Heart left ventricle (tissue), 13 donors: ENCODE results near the gene SETBP1.

ENCODE experiments used
- CTCF ChIP-seq, 12 donors: fragments of 200-600 bp; sonication (generic) in 4 of 12; IDR thresholded peaks; one replicate each; pipeline versions ENCODE4 v1.5.0 to v1.8.0; 2018 to 2022; ENCODE audit warnings: antibody characterized with exemption in 12 of 12, mild to moderate bottlenecking in 5 of 12
- POLR2A ChIP-seq, 2 donors: fragments of 450-650 bp; IDR thresholded peaks; one replicate each; pipeline ENCODE4 v1.6.1; 2017; ENCODE audit warnings: antibody characterized with exemption in 2 of 2, mild to moderate bottlenecking in 2 of 2, moderate library complexity in 2 of 2
- donor health status: ischemic (EF 13 %, LVEDD 7.1; RV severe dilation, severe dysfunction).
- donor health status: DM: no; HTN: yes; CAD: no.
- donor health status: DM: no; HTN: no; CAD: no.
- donor health status: ischemic (EF 25% LVEDD 6.9; RV normal size, moderate dysfunction).
- donor health status: ischemic (EF 25% LVEDD 5.7; RV mildly dilated, moderate dysfunction).
- donor health status: ischemic (EF 35%, LVEDD 5.7; RV mildly dilated, moderate dysfunction).
- donor health status: nonischemic (EF 11% LVEDD 7.7; RV severe dilation, severe dysfunction).
- donor health status: DM: yes; HTN: yes; CAD: no.
- donor health status: PGD.
- donor health status: ischemic (EF 29% LVEDD 5.4; RV normal size, mild dysfunction).
- donor health status: nonischemic (EF 23%, LVEDD 6.1; RV moderate dilation, normal function).

DNA sequence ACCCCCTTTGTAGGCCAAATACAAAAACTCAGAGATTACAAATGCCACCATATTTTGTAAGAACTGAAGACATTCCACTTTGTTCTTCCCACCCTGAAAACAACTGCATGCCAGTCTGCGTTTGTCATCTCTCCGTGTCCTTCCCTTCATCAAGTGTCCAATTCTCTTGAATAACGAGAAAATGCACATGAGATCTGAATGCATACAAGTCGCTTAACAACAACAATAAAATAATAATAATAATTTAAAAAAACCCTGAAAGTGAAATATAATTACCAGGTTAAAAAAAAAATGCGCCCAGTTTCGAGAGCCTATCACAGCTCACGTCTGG lies 2.0 kb upstream of the SETBP1 start:
- no peak for TF ChIP-seq POLR2A (IDR thresholded peaks at IDR 0.05)
- no peak for TF ChIP-seq CTCF (IDR thresholded peaks at IDR 0.05)
